PC-3 (cell line): Measurements from ENCODE around the gene TMEM239.

Experiments
- EZH2 ChIP-seq: fragments of 300-600 bp; sonication (generic); IDR thresholded peaks from one replicate; pipeline ENCODE4 v1.6.1; 2017; ENCODE audit warnings: antibody characterized with exemption, mild to moderate bottlenecking, low read length; ENCODE audit not compliant: unreplicated experiment
- TF ChIP-seq, protein P1 (sequence below): fragments of 300-600 bp; sonication (generic); conservative IDR thresholded peaks from 2 replicates; pipeline ENCODE4 v1.5.1; 2017; ENCODE audit warnings: antibody characterized with exemption, low read depth, mild to moderate bottlenecking, low read length

DNA sequence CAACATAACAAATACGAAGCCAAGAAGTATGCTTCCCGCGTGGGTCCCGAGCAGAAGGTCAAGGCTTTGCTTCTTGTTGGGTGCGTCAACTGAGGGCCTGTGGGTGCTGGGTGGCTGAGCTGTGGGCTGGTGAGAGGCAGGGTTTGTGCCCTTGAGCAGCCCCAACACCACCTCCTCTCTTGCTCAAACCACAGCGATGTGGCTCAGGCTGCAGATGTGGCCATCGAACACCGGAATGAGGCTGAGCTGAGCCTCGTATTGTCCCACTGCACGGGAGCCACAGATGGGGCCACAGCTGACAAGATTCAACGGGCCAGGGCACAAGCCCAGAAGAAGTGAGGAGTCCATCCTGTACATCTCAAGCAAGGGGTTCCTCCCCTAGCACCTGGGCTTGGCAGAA lies 50.1 kb downstream of the TMEM239 start:
- TF ChIP-seq, protein P1, sequence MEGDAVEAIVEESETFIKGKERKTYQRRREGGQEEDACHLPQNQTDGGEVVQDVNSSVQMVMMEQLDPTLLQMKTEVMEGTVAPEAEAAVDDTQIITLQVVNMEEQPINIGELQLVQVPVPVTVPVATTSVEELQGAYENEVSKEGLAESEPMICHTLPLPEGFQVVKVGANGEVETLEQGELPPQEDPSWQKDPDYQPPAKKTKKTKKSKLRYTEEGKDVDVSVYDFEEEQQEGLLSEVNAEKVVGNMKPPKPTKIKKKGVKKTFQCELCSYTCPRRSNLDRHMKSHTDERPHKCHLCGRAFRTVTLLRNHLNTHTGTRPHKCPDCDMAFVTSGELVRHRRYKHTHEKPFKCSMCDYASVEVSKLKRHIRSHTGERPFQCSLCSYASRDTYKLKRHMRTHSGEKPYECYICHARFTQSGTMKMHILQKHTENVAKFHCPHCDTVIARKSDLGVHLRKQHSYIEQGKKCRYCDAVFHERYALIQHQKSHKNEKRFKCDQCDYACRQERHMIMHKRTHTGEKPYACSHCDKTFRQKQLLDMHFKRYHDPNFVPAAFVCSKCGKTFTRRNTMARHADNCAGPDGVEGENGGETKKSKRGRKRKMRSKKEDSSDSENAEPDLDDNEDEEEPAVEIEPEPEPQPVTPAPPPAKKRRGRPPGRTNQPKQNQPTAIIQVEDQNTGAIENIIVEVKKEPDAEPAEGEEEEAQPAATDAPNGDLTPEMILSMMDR, result no peak
- no peak for TF ChIP-seq EZH2
